Posterior cingulate gyrus (tissue), 11 donors: ENCODE measurements around the gene GSN.

Experiments
- DNase-seq, 10 donors: peaks; one replicate each; pipeline versions ENCODE4 v3.0.0 to v3.0.0-alpha.2; 2020 to 2021; ENCODE audit warnings: mixed read lengths in 3 of 10
- intact Hi-C: fragments of 100-400 bp; cut with DNase I; formaldehyde crosslinking; loops from one replicate; pipeline ENCODE4 v1.15.1; 2023

The GSN gene

GRCh38 chr9:121242959-121243346 lies 25.0 kb upstream of the GSN start:
- intact Hi-C loops: no loop called here
- DNase-seq: no peak

- intact Hi-C loops: no loop called here
- DNase-seq: peak in 1 of 10 donors; percentile 29
Observed at GRCh38 chr9:121246821-121247561, 21.0 kb upstream of the GSN start.

- no peak for DNase-seq
- intact Hi-C loops: no loop called here
Observed at GRCh38 chr9:121249563-121249962, 18.4 kb upstream of the GSN start.

- no peak for DNase-seq
- intact Hi-C loops: no loop called here
Observed at GRCh38 chr9:121252104-121252851, 15.7 kb upstream of the GSN start.

- DNase-seq: no peak
- intact Hi-C loops: no loop called here
Observed at GRCh38 chr9:121253162-121253561, 14.8 kb upstream of the GSN start.

GRCh38 chr9:121253821-121254501 lies 14.0 kb upstream of the GSN start:
- intact Hi-C loops: no loop called here
- DNase-seq: no peak

GRCh38 chr9:121259498-121259897 lies 8.5 kb upstream of the GSN start:
- intact Hi-C loops: no loop called here
- no peak for DNase-seq

GRCh38 chr9:121259935-121260334 lies 8.0 kb upstream of the GSN start:
- no peak for DNase-seq
- intact Hi-C loops: loop anchor here (5.0 kb wide), 1 partner anchor 48 kb away; no protein-coding TSS in a partner anchor

GRCh38 chr9:121260457-121261106 lies 7.4 kb upstream of the GSN start:
- no peak for DNase-seq
- intact Hi-C loops: loop anchor here (5.0 kb wide), 1 partner anchor 48 kb away; no protein-coding TSS in a partner anchor

GRCh38 chr9:121261107-121261460 lies 6.9 kb upstream of the GSN start:
- intact Hi-C loops: loop anchor here (5.0 kb wide), 1 partner anchor 49 kb away; no protein-coding TSS in a partner anchor

GRCh38 chr9:121261755-121262154 lies 6.2 kb upstream of the GSN start:
- intact Hi-C loops: loop anchor here (5.0 kb wide), 1 partner anchor 49 kb away; no protein-coding TSS in a partner anchor
- DNase-seq: no peak

More at GRCh38 chr9:121261107-121261460, 6.9 kb upstream of the GSN start:
- peak; percentile 64 to 97 (median 72) for DNase-seq

- DNase-seq: no peak
- intact Hi-C loops: loop anchor here (5.0 kb wide), 1 partner anchor 50 kb away; no protein-coding TSS in a partner anchor
Observed at GRCh38 chr9:121262423-121262822, 5.5 kb upstream of the GSN start.

- intact Hi-C loops: loop anchor here (5.0 kb wide), 1 partner anchor 51 kb away; no protein-coding TSS in a partner anchor
- no peak for DNase-seq
Observed at GRCh38 chr9:121262953-121263352, 5.0 kb upstream of the GSN start.

- intact Hi-C loops: no loop called here
- DNase-seq: no peak
Observed at GRCh38 chr9:121266356-121266755, 1.6 kb upstream of the GSN start.

- intact Hi-C loops: no loop called here
- DNase-seq: peak in 1 of 10 donors; percentile 54
Observed at GRCh38 chr9:121266906-121267650, 884 bp upstream of the GSN start.

GRCh38 chr9:121268598-121268850 lies 562 bp downstream of the GSN start:
- DNase-seq: no peak
- intact Hi-C loops: no loop called here

- intact Hi-C loops: no loop called here
- no peak for DNase-seq
Observed at GRCh38 chr9:121268851-121269641, 1.1 kb downstream of the GSN start.

- intact Hi-C loops: no loop called here
- DNase-seq: no peak
Observed at GRCh38 chr9:121269642-121270254, 1.8 kb downstream of the GSN start.
